ENCODE results near the gene AASDHPPT. TPM values are rescaled to one million over a fixed set of nuclear protein-coding genes. Genes with fewer than 3 reads are reported as not detected.

The AASDHPPT gene
- total RNA-seq, 1 donor from 2014 or later, result 27.6 TPM

DNA sequence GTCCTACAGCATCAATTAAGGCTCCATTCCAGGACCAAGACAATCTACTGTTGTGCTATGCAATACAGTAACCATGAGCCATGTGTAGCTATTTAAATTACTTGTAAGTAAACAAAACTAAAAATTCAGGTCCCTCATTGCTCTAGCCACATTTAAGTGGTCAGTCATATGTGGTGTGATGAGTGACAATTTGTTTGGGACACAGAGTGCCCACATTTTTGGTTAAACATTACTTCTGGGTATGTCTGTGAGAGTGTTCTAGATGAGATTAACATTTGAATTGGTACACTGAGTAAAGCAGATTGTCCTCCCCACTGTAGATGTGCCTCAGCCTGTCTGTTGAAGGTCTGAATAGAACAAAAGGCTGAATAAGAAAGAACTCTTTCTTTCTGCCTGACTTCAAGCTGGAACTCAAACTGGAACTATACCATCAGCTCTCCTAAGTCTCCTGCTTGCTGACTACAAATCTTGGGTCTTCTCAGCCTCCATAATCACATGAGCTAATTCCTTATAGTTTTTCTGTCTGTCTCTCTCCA is 16.1 kb upstream of the AASDHPPT start:
- H3K9me3 ChIP-seq, result no peaks in the 10 kb centered on the region
- peaks cover 6% of the 10 kb centered on the region for H3K36me3 ChIP-seq
- DNase-seq (no peak), ATAC-seq (no peak)
- H3K4me1 ChIP-seq, result no peaks in the 10 kb centered on the region
- TF ChIP-seq, protein P1, sequence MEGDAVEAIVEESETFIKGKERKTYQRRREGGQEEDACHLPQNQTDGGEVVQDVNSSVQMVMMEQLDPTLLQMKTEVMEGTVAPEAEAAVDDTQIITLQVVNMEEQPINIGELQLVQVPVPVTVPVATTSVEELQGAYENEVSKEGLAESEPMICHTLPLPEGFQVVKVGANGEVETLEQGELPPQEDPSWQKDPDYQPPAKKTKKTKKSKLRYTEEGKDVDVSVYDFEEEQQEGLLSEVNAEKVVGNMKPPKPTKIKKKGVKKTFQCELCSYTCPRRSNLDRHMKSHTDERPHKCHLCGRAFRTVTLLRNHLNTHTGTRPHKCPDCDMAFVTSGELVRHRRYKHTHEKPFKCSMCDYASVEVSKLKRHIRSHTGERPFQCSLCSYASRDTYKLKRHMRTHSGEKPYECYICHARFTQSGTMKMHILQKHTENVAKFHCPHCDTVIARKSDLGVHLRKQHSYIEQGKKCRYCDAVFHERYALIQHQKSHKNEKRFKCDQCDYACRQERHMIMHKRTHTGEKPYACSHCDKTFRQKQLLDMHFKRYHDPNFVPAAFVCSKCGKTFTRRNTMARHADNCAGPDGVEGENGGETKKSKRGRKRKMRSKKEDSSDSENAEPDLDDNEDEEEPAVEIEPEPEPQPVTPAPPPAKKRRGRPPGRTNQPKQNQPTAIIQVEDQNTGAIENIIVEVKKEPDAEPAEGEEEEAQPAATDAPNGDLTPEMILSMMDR (IDR thresholded peaks at IDR 0.05), result no peak
- H3K27ac ChIP-seq, result no peak overlapping the region
- H3K27me3 ChIP-seq (ENCODE audit: low read depth), result no peaks in the 10 kb centered on the region
- intact Hi-C loops (cut with DNase I), result no loop called here
- H3K4me3 ChIP-seq, result no peak overlapping the region

DNA sequence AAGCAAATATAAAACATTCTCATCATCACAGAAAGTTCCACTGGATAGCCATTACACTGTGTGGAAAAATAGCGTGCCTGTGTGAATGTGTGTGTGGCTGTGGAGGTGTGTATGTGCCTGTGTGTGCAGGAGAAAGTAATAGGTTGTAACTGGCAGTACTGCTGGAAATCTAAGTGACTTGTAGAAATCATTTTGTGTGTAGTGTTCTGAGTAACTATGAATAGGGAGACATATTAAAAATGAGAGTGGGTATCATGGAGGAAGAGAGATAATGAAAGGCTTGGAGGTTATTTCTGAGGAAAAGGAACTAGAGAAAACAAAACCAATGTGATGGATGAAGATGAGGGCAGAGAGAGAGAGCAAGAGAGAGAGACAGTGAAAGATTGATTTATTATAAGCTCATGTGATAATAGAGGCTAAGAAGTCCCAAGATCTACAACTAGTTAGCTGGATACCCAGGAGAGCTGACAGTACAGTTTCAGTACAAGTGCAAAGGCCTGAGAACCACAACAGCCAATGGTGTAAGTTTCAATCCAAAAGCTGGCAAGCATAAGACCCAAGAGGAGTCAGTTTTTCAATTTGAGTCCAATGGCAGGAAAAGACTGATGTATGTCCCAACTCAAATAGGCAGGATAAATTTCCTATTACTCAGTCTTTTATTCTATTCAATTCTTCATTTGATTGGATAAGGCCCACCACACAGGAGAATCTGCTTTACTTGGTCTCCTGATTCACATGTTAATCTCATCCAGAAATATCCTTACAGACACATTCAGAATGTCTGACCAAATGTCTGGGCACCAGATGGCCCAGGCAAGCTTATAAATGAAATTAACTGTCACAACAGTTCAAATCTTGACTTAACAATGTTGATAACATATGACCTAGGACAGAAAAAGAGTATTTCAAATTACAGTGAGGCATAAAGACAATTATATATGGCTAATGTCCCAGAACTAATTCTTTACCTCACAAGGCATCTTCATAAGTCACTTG is 15.2 kb upstream of the AASDHPPT start:
- Histone ChIP-seq H3K27me3 (ENCODE audit: low read depth) (no peaks in the 10 kb centered on the region), H3K4me1 (no peaks in the 10 kb centered on the region), H3K9me3 (no peaks in the 10 kb centered on the region), H3K36me3 (peaks cover 6% of the 10 kb centered on the region), H3K4me3 (no peak overlapping the region), H3K27ac (no peak overlapping the region)
- ATAC-seq (no peak), DNase-seq (no peak)
- TF ChIP-seq, protein P1 (IDR thresholded peaks at IDR 0.05), result no peak
- intact Hi-C loops (cut with DNase I), result no loop called here

DNA sequence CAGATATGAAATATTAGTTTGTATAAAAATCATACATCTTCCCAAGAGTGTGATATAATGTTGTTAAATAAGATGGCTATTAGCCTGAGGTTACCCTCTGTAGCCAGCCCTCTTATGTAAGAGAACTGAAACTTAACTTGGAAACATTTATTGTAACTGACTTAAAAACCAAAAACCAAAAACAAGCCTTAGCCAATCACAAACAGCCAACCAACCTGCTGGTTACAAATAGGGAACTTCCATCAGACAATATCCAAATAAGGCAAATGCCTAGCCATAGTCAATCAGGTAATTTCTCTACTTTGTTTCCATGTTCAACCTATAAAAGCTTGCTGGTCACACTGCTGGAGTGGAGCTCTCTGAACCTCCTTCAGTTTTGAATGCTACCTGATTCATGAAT is 14.5 kb upstream of the AASDHPPT start:
- H3K27ac ChIP-seq, result no peak overlapping the region
- H3K36me3 ChIP-seq, result no peaks in the 10 kb centered on the region
- DNase-seq (no peak), ATAC-seq (no peak)
- H3K4me3 ChIP-seq, result no peak overlapping the region
- TF ChIP-seq, protein P1 (IDR thresholded peaks at IDR 0.05), result no peak
- H3K9me3 ChIP-seq, result no peaks in the 10 kb centered on the region
- intact Hi-C loops (cut with DNase I), result no loop called here
- H3K27me3 ChIP-seq (ENCODE audit: low read depth), result no peaks in the 10 kb centered on the region
- H3K4me1 ChIP-seq, result no peaks in the 10 kb centered on the region

DNA sequence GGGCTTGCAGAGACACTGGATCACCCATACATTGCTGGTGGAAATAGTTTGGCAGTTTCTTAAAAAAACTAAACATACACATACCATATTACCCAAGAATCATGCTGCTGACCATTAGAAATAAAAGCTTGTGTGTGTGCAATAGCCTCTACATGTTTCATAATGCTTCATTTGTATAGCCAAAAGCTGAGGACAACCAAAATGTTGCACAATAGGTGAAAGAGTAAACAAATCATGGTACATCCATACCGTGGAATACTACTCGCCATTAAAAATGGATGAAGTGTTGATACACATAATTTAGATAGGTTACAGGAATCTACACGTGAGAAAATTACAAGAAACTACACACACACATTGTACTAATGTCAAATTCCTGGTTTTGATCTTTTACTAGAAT is 6.9 kb upstream of the AASDHPPT start:
- peaks cover 5% of the 10 kb centered on the region for H3K4me1 ChIP-seq
- TF ChIP-seq, protein P1 (IDR thresholded peaks at IDR 0.05), result no peak
- H3K27me3 ChIP-seq (ENCODE audit: low read depth), result no peaks in the 10 kb centered on the region
- H3K9me3 ChIP-seq, result no peaks in the 10 kb centered on the region
- H3K4me3 ChIP-seq, result no peak overlapping the region
- ATAC-seq, result no peak
- intact Hi-C loops (cut with DNase I), result no loop called here
- DNase-seq, result no peak
- H3K27ac ChIP-seq, result no peak overlapping the region
- no peaks in the 10 kb centered on the region for H3K36me3 ChIP-seq

DNA sequence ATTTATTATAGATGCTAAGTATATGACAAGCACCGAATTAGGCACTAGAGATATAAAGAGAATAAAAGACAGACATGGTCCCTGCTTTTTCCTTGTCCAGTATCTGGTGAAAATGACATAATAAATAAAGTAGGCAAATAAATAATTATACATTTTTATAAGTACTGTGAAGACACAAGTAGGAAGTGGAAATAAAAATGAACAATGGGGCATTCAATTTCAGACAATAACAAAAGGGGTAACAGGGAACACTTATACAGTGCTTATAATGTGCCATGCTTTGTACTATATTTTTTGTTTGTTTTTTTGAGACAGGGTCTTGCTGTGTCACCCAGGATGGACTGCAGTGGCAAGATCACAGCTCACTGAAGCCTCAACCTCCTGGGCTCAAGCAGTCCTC is 4.7 kb upstream of the AASDHPPT start:
- no peaks in the 10 kb centered on the region for H3K9me3 ChIP-seq
- no peaks in the 10 kb centered on the region for H3K27me3 ChIP-seq (ENCODE audit: low read depth)
- H3K4me1 ChIP-seq, result peaks cover 12% of the 10 kb centered on the region
- H3K4me3 ChIP-seq, result no peak overlapping the region
- no peak for ATAC-seq
- no peak for DNase-seq
- no peaks in the 10 kb centered on the region for H3K36me3 ChIP-seq
- TF ChIP-seq, protein P1 (IDR thresholded peaks at IDR 0.05), result no peak
- intact Hi-C loops (cut with DNase I), result no loop called here
- H3K27ac ChIP-seq, result no peak overlapping the region

Data from lower lobe of right lung (tissue), 2 donors.